ENCODE results near the gene SAP30. TPM values are rescaled to one million over a fixed set of nuclear protein-coding genes. Genes with fewer than 3 reads are reported as not detected.

SAP30 gene
- polyA plus RNA-seq, 1 donor from 2014 or later: 58.3 TPM

GRCh38 chr4:173330590-173330989 is 40.2 kb upstream of the SAP30 start:
- H3K4me3 ChIP-seq (ENCODE audit: low read length): no peak overlapping the region
- H3K36me3 ChIP-seq (ENCODE audit: insufficient read depth, low read length): peaks cover 6% of the 10 kb centered on the region

GRCh38 chr4:173332021-173332487 is 38.7 kb upstream of the SAP30 start:
- peaks cover 6% of the 10 kb centered on the region for H3K36me3 ChIP-seq (ENCODE audit: insufficient read depth, low read length)
- no peak overlapping the region for H3K9ac ChIP-seq (ENCODE audit: low read length)
- peaks cover 31% of the 10 kb centered on the region for H3K79me2 ChIP-seq (replicated peaks; ENCODE audit: insufficient read depth, low read length)

More at GRCh38 chr4:173330590-173330989, 40.2 kb upstream of the SAP30 start:
- Histone ChIP-seq H3K27ac (ENCODE audit: low read length) (no peak overlapping the region), H3K4me2 (ENCODE audit: low read length) (no peak overlapping the region), H2AFZ (ENCODE audit: low read depth, low read length) (no peak overlapping the region), H3F3A (ENCODE audit: insufficient read depth, low read length, poor library complexity, severe bottlenecking) (peaks cover 8% of the 10 kb centered on the region), H3K27me3 (ENCODE audit: insufficient read depth, low read depth, low read length) (no peaks in the 10 kb centered on the region), H4K20me1 (ENCODE audit: insufficient read depth) (no peaks in the 10 kb centered on the region), H3K9ac (ENCODE audit: low read length) (no peak overlapping the region), H3K79me2 (replicated peaks; ENCODE audit: insufficient read depth, low read length) (peaks cover 31% of the 10 kb centered on the region), H3K9me3 (ENCODE audit: low read length) (no peaks in the 10 kb centered on the region), H3K9me2 (ENCODE audit: insufficient read depth, low read length) (no peaks in the 10 kb centered on the region)
- TF ChIP-seq MXI1 (conservative IDR thresholded peaks at IDR 0.05; ENCODE audit: poor library complexity, severe bottlenecking) (no peak), RAD21 (conservative IDR thresholded peaks at IDR 0.05) (no peak)

GRCh38 chr4:173332963-173333657 is 37.6 kb upstream of the SAP30 start:
- peak overlapping the region; percentile 93 for H3K4me3 ChIP-seq (ENCODE audit: low read length)
- no peaks in the 10 kb centered on the region for H3K27me3 ChIP-seq (ENCODE audit: insufficient read depth, low read depth, low read length)
- H3K4me2 ChIP-seq (ENCODE audit: low read length): peak overlapping the region; percentile 84
- TF ChIP-seq MXI1 (conservative IDR thresholded peaks at IDR 0.05; ENCODE audit: poor library complexity, severe bottlenecking) (no peak), CTCF (IDR thresholded peaks at IDR 0.05; ENCODE audit: poor library complexity, severe bottlenecking) (no peak), POLR2AphosphoS5 (IDR thresholded peaks at IDR 0.05) (no peak), EZH2 (IDR thresholded peaks at IDR 0.05; ENCODE audit: borderline replicate concordance, insufficient read depth, low read length, poor library complexity, severe bottlenecking) (no peak), EP300 (conservative IDR thresholded peaks at IDR 0.05; ENCODE audit: poor library complexity, severe bottlenecking) (no peak), SMC3 (conservative IDR thresholded peaks at IDR 0.05; ENCODE audit: poor library complexity) (no peak), TAF1 (IDR thresholded peaks at IDR 0.05; ENCODE audit: low read depth) (no peak), RAD21 (conservative IDR thresholded peaks at IDR 0.05) (no peak), REST (IDR thresholded peaks at IDR 0.05; ENCODE audit: borderline replicate concordance) (no peak)
- peaks cover 10% of the 10 kb centered on the region for H3F3A ChIP-seq (ENCODE audit: insufficient read depth, low read length, poor library complexity, severe bottlenecking)
- H3K27ac ChIP-seq (ENCODE audit: low read length): no peak overlapping the region
- H4K20me1 ChIP-seq (ENCODE audit: insufficient read depth): no peaks in the 10 kb centered on the region
- H3K9me3 ChIP-seq (ENCODE audit: low read length): no peaks in the 10 kb centered on the region
- no peak overlapping the region for H2AFZ ChIP-seq (ENCODE audit: low read depth, low read length)
- H3K79me2 ChIP-seq (replicated peaks; ENCODE audit: insufficient read depth, low read length): peaks cover 31% of the 10 kb centered on the region
- peaks cover 6% of the 10 kb centered on the region for H3K36me3 ChIP-seq (ENCODE audit: insufficient read depth, low read length)
- H3K9ac ChIP-seq (ENCODE audit: low read length): peak overlapping the region; percentile 93
- H3K9me2 ChIP-seq (ENCODE audit: insufficient read depth, low read length): no peaks in the 10 kb centered on the region

More at GRCh38 chr4:173332021-173332487, 38.7 kb upstream of the SAP30 start:
- H3K4me2 ChIP-seq (ENCODE audit: low read length): peak overlapping the region; percentile 84
- H3K27me3 ChIP-seq (ENCODE audit: insufficient read depth, low read depth, low read length): no peaks in the 10 kb centered on the region
- TF ChIP-seq SMC3 (conservative IDR thresholded peaks at IDR 0.05; ENCODE audit: poor library complexity): no peak
- no peak for TF ChIP-seq POLR2AphosphoS5 (IDR thresholded peaks at IDR 0.05)
- H3K27ac ChIP-seq (ENCODE audit: low read length): no peak overlapping the region
- H4K20me1 ChIP-seq (ENCODE audit: insufficient read depth): no peaks in the 10 kb centered on the region
- H3K9me2 ChIP-seq (ENCODE audit: insufficient read depth, low read length): no peaks in the 10 kb centered on the region
- peaks cover 10% of the 10 kb centered on the region for H3F3A ChIP-seq (ENCODE audit: insufficient read depth, low read length, poor library complexity, severe bottlenecking)
- no peaks in the 10 kb centered on the region for H3K9me3 ChIP-seq (ENCODE audit: low read length)
- peak overlapping the region; percentile 93 for H3K4me3 ChIP-seq (ENCODE audit: low read length)
- H2AFZ ChIP-seq (ENCODE audit: low read depth, low read length): no peak overlapping the region

Measured in neural cell (in vitro differentiated cells).